GM18505 (cell line): ENCODE data around the gene DEF6.

Experiments used
- ATAC-seq: cut with Tn5 transposase; IDR thresholded peaks from one replicate; pipeline ENCODE4 v1.9.1; 2021; ENCODE audit not compliant: unreplicated experiment
- POLR2A ChIP-seq: IDR thresholded peaks from 4 replicates; pipeline ENCODE4 v1.6.1; 2011; ENCODE audit warnings: borderline replicate concordance; ENCODE audit not compliant: insufficient read depth, insufficient read length; ENCODE audit errors: extremely low read depth

Gene DEF6

GRCh38 chr6:35359346-35359743, 61.7 kb downstream of the DEF6 start:
- ATAC-seq, result no peak
- TF ChIP-seq POLR2A, result no peak

- TF ChIP-seq POLR2A, result no peak
- no peak for ATAC-seq
These were observed 62.2 kb downstream of the DEF6 start for GRCh38 chr6:35359744-35360348.

- no peak for ATAC-seq
- no peak for TF ChIP-seq POLR2A
These were observed 62.9 kb downstream of the DEF6 start for GRCh38 chr6:35360349-35361138.

GRCh38 chr6:35362200-35362599, 64.6 kb downstream of the DEF6 start:
- ATAC-seq, result no peak
- no peak for TF ChIP-seq POLR2A

- no peak for TF ChIP-seq POLR2A
- no peak for ATAC-seq
These were observed 65.7 kb downstream of the DEF6 start for GRCh38 chr6:35363293-35363750.

- no peak for TF ChIP-seq POLR2A
- ATAC-seq, result no peak
These were observed 68.1 kb downstream of the DEF6 start for GRCh38 chr6:35365594-35366203.

- no peak for TF ChIP-seq POLR2A
- no peak for ATAC-seq
These were observed 68.6 kb downstream of the DEF6 start for GRCh38 chr6:35366204-35366596.

- no peak for TF ChIP-seq POLR2A
- no peak for ATAC-seq
These were observed 70.0 kb downstream of the DEF6 start for GRCh38 chr6:35367646-35368037.

GRCh38 chr6:35368038-35368887, 70.6 kb downstream of the DEF6 start:
- TF ChIP-seq POLR2A, result no peak
- no peak for ATAC-seq

GRCh38 chr6:35370124-35370741, 72.6 kb downstream of the DEF6 start:
- no peak for TF ChIP-seq POLR2A
- ATAC-seq, result peak; percentile 61

- TF ChIP-seq POLR2A, result peak; percentile 18
- no peak for ATAC-seq
These were observed 73.3 kb downstream of the DEF6 start for GRCh38 chr6:35370785-35371493.
